Kidney tubule cell (primary cell): ENCODE measurements around the gene CBFA2T2.
"Not testable (repeated sequence)": the region's sequence is repeated elsewhere in the genome, so short reads cannot be mapped to it uniquely, and the experiment has no call there.

Experiments used
- DNase-seq: peaks from one replicate; pipeline ENCODE4 v3.0.0-alpha.2; 2018; ENCODE audit warnings: low spot score

CBFA2T2 gene

DNA sequence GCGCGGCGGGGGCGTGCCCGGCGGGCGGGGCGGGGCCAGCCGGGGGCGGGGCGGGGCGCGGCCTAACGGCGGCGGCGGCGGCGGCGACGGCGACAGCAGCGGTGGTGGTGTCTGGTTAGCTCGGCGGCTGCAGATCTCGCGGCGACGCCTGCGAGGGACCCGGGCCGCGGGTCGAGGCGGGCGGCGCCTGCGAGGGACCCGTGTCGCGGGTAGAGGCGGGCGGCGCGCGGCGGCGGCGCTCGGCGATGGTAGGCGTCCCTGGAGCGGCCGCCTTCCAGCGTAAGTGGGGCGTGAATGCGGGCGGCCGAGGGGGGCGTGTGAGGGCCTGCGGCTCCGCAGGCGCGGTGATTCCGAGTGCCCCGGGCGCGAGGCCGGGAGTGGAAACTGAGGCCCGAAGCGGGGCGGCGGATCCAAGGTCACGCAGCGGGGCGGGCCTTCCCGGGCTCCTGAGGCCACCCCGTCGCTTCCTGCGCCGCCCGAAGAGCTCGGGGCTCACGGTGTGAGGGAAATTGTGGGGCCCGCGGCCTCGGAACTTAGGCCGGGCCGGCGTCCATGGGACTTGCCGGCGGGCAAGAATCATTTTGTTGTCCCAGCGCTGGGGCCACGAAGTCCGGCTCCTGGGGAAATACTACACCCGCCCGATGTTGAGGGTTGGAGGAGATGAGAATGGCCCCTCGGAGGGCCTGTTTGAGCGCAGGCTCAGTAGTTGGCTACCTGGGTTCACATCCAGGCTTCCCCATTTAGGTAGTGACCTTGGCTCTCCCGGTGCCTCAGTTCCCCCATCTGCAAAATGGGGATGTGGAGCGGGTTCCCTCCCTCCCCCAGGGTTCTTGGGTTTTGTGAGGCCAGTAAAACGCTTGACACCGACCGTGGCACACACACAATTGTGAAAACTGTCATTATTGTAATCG, at the start of gene CBFA2T2:
Gene CBFA2T2, plus strand, starts transcription at position 74 of the 911 bp plus-strand sequence. Its CDS starts 172 bp downstream, at position 246.
- no peak for DNase-seq

DNA sequence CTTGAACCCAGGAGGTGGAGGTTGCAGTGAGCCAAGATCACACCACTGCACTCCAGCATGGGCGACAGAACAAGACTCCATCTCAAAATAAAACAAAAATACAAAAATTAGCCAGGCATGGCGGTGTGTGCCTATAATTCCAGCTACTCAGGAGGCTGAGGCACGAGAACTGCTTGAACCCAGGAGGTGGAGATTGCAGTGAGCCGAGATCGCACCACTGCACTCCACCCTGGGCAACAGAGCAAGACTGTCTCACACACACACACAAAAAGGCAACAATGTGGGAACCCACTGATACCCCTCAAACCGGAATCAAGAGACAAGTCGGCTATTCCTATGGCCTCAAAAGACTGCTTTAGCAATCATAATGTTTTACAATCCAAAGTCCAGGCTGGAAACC, 49.3 kb upstream of the CBFA2T2 start:
- DNase-seq, result not testable (repeated sequence)

DNA sequence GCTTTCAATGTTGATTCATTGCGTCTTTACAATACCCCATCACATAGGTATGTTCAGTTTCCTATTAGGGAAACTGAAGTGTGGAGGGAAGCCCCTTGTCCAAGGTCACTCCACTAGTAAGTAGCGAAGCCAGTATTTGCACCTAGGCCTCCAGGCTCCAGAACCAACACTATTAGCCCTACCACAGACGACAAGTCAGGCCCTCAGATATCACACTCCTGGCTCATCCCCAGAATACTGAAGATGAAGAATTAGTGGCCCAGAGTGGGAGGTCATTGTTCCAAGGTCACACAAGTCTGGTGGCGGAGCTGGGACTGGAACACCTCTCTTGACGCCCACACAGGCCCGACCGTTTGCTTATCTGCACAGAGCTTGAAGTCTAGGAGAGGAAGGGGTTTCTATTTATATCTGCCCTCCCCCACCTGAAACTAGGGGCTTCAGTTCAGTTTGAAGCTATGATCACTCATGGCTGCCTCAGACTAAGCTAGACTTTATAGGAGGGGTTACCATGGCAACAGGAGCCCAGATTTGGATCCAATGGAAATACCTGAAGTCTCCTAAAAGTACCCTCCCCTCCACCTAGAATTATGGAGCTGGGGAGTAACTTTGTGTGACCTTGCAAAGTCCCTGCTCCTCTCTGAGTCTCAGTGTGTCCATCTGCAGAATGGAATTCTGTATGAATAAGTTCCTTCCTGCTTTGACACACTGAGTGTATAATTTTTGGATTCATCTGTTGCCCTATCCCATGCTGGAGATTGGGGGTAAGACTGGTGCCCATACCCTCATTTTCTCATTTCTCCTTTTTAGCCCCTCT, 48.5 kb upstream of the CBFA2T2 start:
- no peak for DNase-seq

DNA sequence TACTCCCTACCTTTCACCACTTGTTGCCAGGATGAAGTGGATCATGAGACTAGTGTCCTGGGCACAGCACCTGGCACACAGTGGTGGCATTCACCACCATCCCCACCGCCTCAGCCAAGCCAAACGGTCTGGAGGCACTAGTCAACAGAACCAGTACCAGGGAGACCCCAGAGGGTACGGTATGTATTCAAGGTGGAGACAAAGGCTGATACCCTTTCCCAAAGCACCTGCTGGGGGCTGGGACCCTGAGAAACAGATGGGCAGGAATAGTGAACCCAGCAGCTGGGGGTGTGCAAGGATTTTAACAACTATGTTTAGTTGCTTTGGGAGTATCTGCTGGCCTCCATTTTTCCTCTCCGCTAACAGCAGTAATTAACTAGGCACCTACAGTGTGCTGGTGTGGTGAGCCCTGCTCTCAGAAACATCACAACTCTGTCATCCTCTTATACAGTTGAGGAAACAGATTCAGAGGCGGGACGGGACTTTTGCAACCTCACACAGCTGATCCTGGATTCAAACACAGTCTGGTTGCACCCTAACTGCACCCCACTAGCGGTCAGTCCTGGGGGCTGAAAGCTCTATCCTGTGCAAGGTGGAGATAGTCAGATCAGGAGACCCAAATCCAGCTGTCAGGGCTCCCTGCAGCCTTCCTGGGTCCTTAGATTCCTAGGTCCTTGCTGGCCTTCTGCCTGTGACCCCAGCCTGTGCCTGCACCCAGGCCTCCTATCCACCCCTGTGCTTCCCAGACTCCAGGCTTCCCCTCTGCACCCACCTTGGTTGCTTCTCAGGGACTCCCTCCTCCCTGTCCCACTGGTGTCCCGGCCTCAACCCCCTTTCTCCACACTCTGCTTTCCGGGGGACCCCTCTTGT, 47.5 kb upstream of the CBFA2T2 start:
- no peak for DNase-seq

DNA sequence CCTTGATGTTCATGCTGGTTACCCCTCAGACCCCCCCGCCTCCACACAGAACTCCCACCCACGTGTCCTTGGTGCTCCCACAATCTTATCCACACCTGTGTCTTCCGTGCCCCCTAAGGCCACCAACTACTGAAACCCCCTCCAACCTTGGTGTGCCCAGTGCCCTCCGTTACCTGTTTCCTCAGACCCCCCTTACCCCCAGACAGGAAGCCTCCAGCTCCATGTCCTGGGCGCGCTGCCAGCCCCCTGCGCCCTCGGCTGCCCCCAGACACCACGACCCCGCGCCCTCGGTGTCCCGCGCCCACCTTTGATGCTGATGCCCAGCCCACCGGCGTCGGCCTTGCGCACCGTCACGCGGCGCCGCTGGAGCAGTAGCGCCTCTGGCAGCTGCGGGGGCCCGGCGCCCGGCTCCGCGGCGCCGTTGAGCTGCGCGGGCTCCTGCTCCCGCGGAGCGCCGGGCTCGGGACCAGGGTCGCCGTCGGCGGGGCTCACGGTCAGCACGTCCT, 46.8 kb upstream of the CBFA2T2 start:
- DNase-seq, result peak; percentile 13

DNA sequence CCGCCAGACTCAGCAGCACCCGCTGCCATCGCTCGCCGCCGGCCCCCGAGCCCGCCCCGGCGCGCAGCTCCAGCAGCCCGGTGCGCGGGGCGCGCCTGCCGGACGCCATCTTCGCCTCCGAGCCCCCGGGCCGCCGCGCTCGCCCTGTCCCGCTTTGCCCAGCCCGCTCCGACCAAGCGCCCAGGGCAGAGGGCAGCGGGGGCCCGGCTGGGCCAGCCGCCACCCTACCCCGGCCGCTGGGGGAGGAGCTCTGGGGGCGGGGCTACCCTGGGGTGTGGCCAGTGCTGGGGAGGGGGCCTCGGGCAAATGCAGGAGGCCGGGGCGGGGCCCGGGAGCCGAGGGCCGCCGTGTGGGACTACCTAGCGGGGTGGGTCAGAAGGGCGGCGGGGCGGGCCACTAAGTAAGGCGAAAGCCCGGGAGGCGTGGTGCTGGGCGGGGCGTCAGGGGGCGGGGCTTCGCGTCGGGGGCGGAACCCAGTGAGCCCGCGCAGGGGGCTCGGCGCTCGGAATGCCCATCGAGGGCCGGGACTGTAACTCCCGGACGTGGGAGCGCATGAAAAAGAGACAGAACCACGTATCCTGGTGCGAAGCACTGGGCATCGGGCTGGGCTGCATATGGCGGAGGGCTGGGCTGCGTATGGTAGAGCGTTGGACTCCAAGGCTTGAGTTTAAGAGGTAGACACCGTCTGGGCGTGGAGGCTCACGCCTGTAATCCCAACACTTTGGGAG, 46.2 kb upstream of the CBFA2T2 start, which contains the start of gene SNTA1:
Gene SNTA1, minus strand, starts transcription at position 252 of the 728 bp plus-strand sequence. Its CDS starts 143 bp downstream, at position 109.
- peak; percentile 86 for DNase-seq

DNA sequence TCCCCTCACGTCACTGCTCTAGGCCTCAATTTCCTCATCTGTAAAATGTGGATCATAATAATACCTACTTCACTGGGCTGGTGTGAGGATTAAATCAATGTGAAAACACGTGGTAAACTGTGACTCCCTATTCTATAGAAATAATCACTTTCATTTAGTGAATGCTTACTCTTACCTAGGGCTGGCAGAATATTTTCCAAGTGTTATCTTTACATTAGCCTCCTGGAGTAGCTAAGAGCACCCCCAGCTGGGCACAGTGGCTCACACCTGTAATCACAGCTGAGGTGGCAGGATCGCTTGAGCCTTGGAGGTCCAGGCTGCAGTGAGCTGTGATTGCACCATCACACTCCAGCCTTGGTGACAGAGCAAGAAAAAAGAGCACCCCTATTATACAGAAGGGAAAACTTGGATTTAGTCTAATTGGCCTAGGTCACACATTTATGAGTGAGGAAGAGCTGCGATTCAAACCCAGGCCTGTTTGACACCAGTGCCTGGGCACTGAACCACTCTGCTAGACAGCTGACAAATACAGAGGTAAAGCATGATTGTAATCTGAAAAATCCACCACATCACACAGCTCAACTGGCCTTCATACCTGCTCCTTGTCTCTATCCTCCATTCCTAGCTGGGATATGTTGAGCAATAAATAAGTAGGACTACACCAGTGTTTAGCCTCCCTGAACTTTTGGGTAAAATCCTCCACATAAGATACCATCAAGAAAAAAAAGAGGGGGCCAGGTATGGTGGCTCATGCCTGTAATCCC, 44.9 kb upstream of the CBFA2T2 start:
- peak; percentile 29 for DNase-seq

DNA sequence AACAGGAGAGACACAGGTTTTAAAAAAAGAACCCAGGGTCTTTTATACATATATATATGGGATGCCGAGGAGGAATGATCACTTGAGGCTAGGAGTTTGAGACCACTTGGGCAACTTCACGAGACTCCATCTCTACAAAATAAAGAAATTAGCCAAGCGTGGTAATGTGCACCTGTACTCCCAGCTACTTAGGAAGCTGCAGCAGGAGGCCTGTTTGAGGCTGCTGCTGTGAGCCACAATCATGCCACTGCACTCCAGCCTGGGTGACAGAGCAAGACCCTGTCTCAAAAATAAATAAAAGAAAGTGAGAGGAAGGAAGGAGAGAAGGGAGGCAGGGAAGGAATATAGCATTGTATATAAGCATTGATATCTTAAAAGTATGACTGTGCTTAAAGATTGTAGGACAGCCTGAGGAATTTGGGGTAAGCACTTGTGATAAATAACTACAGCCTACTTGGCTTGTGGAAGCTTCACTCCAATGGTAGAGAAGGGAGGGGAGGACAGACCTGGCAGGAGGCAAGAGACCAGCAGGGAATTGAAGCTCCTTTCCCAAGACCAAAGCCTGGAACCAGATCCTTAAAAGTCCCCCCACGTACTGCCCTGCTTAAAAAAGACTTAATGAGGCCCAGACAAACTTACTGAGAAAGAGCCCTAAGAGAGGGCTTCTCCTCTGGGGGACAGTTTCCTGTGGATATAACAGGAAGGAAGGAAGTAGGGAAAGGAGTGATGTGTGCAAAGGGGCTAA, 43.8 kb upstream of the CBFA2T2 start:
- no peak for DNase-seq

DNA sequence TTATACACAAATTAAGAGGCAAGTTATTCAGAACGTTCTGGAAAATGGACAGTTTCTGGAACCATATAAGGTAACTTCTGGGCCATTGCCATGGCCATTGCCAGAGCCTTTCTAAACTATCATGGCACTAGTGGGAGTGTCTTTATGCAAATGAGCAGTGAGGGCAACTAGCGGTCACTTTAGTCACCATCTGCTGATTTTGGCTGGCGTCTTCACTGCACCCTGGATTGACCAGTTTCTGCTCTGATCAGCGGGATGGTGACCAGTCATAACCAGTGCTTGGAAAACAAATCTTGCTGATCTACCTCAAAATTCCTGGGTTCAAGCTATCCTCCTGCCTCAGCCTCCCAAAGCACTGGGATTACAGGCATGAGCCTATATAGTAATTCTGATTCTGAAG, 39.0 kb upstream of the CBFA2T2 start:
- peak; percentile 35 for DNase-seq

DNA sequence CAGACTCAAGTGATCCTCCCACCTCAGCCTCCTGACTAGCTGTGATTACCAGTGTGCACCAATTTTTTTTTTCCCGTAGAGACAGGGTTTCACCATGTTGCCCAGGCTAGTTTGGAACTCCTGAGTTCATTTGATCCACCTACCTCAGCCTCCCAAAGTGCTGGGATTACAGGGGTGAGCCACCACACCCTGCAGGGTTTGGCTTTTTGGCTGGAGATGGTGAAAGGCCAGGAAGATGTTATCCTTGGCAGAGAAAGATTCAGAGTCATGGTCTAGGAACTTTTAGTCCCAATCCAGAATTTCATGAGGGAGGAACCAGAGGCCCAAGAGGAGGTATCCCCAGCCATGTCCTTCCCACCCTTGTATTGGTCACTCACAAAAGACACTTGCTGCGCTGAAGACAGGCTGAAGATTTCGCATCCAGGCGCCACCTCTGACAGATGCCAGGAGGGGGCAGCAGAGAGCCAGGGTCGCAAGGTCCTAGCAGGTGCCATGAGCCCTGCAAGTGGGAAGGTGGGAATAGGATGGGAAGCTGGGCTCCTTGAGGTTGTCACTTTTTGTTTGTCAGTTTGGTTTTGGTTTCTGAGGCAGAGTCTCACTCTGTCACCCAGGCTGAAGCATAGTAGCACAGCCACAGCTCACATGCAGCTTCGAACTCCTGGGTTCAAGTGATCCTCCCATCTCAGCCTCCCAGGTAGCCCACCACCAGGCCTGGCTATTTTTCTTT, 32.8 kb upstream of the CBFA2T2 start:
- peak; percentile 82 for DNase-seq

DNA sequence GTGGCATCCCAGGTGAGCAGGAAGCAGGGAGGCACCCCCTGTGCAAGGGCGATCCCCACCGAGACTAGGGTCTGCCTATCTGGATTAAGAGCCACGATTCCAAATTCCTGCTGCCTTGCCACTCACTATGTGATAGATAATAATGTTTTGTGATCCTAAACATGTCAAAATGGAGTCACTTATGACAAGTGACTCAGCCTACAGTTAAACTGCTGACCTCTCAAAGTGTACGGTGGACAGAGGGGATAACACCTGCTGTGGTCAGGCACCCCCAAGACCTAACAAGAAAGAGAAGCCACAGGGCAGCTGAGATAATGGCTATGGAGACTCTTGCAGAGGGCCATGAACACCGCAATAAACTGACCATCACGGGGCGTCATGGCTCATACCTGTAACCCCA, 30.3 kb upstream of the CBFA2T2 start:
- no peak for DNase-seq

DNA sequence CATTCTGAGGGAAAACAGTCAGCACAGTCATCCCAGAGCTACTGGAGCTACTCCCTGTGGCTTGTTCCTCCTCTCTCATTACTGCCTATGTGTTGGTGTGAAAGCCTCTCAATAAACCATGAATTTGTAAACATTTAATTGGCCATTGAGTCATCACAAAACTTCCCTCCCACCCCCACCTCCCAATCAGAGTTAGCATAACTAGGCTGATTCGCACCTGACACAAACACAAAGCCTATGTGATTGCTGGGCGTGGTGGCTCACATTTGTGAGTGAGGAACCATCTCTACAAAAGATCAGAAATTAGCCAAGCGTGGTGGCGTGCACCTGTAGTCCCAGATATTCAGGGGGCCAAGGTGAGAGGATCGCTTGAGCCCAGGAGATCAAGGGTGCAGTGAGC, 29.2 kb upstream of the CBFA2T2 start:
- peak; percentile 10 for DNase-seq

DNA sequence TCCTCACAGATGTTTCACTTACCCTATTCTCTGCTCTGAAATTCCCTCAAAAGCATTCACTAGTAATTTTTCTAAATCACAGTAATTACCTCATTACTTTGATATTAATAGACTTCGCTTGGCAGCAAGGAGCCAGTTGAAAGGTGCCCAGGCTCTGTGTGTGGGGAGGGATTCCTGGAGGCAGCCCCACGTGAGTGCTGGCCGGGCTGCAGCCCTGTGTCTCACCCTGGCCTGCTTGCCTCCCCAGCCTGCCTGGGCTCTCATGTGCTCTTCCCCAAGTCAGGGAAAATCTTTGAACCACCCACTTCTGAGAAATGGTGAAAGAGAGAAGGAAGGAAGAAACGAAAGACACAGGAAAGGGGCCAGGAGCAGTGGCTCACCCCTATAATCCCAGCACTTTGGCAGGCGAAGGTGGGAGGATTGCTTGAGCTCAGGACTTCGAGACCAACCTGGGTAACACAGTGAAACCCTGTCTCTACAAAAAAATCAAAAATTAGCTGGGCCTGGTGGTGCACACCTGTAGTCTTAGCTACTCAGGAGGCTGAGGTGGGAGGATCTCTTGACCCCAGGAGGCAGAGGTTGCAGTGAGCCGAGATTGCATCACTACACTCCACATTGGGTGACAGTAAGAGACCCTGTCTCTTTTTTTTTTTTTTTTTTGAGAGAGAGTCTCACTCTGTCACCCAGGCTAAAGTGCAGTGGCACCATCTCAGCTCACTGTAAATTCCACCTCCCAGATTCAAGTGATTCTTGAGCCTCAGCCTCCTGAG, 26.4 kb upstream of the CBFA2T2 start:
- no peak for DNase-seq

DNA sequence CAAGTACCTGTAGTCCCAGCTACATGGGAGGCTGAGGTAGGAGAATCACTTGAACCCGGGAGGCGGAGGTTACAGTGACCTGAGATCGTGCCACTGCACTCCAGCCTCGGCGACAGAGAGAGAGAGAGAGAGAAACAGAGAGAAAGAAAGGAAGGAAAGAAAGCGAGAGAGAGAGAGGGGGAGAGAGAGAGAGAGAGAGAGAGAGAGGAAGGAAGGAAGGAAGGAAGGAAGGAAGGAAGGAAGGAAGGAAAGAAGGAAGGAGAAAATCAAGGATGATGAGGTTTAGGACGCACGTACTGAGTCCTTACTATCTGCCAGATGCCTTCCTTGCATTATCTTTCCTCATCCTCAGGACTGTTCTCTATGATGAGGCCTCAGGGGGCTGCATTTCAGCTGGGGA, 25.1 kb upstream of the CBFA2T2 start:
- not testable (repeated sequence) for DNase-seq

DNA sequence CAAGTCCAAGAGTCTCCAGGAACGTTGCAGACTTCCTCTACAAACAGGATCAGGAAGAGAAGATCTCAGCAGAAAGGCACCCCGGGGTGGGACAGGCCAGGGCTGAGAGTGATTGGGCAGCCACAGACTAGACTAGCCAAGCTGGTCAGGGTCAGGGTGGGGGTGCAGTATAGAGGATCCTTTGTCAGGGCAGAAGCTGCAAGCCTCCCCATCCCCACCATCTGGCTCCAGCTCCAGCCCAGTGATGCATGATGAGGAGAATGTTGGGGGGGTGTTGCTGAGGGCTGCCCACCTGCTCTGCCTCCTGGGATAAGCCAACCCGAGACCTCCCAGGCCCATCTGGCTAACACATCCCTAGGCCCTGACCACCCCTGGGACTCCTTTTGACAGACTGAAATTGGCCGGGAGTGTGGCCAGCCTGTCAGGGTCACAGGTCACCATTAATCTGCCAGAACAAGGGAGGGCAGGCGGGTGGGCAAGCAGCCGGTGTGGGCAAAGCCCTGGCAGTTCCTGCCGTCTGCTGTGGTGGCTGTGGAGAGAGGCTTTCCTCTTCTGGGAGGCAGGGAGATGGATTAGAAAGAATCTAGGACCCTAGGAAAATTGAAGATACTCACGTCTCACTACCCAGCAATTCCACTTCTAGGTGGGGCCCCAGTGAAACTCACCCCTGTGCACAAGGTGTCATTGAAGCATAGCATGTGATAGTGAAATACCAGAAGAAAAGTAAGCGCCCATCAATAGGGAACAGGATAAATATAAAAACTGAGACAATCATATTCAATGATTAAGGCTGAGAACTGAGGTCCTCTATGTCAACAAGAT, 24.2 kb upstream of the CBFA2T2 start:
- no peak for DNase-seq

DNA sequence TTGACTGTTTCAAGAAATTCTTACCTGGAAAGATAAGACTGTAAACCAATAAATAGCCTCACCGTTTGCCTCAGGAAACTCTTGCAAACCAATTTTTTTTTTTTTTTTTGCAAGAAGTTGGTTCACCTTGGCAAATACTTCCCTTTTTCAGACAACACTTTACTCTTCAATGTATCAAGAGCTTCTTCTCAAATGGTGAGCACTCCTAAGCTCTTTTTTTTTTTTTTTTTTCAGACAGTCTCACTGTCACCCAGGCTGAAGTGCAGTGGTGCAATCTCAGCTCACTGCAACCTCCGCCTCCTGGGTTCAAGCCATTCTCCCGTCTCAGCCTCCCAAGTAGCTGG, 23.6 kb upstream of the CBFA2T2 start:
- DNase-seq, result no peak

DNA sequence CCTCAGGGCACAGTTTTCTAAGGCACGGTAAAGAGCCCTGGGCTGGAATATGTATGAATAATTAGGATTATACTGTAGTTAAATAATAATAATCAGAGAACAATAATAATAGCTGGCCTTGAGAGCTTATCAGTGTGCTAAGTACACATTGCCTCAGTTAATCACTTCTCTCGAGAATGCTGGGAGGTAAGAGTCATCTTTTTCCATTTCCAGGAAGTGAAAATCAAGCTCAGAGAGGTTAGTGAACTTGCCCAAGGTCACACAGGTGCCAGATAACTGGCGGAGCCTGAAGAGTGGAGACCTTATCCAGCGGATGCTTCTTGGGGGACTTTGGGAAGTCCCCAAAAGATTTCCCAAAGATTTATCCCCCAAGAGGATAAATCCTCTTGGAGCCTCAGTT, 19.4 kb upstream of the CBFA2T2 start:
- no peak for DNase-seq
